Stimulated activated CD4-positive, alpha-beta T cell treated with anti-CD3 and anti-CD28 coated beads, Interleukin-12 subunit alpha, Interleukin-12 subunit beta, amount 100 ng/mL, for 4 hours (primary cell): Measurements from ENCODE around the gene KAZN.

Experiments
- DNase-seq: peaks from one replicate; pipeline ENCODE4 v3.0.0-alpha.2; 2020

Gene KAZN

GRCh38 chr1:14841951-14842350, 243.5 kb downstream of the KAZN start:
- DNase-seq: no peak

DNA sequence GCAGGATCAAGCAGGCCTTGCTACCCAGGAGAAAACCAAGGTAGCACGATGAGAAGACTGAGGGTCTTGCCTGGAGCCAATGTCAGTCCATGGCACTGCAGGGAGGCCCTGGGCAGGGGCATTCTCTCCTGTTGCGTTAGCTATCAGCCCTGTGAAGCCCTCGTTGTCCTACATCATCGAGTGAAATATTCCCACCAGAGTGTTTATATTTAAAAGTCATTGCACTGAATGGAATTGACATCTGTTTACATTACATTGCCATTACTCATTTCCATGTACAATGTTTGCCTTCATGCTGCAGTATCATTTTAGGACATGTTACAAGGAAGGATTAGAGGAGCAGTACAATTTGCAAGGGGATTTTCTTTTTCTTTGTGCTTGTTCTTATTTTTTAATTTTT, 243.9 kb downstream of the KAZN start:
- no peak for DNase-seq

- no peak for DNase-seq
These were observed 244.4 kb downstream of the KAZN start for GRCh38 chr1:14842891-14843290.

- no peak for DNase-seq
These were observed 245.0 kb downstream of the KAZN start for GRCh38 chr1:14843525-14843924.

DNA sequence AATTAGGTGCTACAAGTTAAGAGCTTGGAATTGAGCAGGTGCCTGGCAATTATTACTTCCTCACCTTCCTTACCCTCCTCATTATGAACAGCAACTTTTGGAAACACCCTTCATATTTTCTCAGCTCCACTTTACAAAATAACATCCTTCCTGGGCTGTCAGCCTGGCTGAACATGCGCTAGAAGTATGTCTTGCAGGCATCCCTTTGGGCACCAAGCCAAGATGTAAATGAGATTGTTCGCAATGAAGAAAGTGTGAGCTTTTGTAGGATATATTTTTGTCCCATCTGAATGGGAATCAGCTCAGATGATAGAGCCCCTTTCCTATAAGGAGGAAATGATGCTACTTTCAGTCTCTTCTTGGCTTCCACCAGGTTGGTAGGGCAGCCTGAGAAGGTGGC, 245.9 kb downstream of the KAZN start:
- no peak for DNase-seq

GRCh38 chr1:14844923-14845617, 246.6 kb downstream of the KAZN start:
- no peak for DNase-seq

DNA sequence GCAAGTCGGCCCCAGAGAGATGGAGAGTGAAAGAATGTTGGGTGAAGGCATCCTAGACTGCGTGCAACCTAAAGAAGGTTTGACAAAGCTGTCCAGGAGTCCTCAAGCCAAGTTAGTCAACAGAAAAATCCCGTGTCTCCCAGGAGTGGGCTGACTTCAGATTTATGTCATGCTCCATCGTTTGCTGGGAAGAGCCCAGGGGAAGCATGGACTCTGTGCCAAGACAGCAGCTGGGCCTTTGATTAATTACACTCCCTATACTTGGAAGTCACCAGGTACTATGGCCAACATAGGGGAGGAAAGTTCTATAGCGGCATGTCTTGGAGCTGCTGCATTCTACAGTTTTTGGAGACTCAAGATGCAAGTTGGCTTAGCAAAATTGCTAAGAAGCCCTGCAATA, 247.4 kb downstream of the KAZN start:
- no peak for DNase-seq

DNA sequence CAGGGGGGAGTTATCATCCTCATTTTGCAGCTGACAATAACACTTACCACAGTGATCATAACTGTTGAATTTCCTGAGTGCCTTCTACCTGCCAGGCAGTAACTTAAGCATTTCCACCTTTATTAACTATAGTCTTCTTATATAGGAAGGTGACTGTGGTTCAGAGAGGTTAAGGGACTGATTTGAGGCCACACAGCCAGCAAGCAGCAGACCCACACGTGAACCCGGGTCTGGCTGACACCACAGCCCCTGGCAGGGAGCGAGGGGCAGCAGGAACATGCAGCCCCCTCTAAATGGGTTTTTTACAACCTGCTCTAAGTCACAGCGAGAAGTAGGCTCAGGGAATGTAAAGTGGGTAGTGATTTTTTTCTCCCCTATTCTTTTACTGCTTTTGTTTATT, 248.2 kb downstream of the KAZN start:
- no peak for DNase-seq

- no peak for DNase-seq
These were observed 249.7 kb downstream of the KAZN start for GRCh38 chr1:14848203-14848602.

DNA sequence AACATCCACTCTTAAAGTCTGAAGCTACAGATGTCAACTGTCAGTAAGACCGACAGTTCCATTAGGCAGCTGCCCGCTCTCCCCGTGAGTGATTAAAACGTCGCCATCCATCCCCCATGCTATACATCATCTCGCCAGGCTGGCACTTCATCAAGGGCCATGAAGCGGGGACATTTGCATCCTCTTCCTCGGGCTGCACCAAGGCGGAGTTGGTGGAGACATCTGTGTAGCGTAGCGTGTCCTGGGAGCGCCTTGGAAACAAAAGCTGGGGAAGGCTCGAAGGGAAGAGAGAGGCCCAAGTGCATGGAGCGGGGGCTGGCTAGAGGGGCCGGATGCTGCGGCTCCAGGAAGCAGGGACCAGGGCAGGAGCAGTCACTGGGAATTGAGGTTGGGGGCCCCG, 250.1 kb downstream of the KAZN start:
- no peak for DNase-seq

DNA sequence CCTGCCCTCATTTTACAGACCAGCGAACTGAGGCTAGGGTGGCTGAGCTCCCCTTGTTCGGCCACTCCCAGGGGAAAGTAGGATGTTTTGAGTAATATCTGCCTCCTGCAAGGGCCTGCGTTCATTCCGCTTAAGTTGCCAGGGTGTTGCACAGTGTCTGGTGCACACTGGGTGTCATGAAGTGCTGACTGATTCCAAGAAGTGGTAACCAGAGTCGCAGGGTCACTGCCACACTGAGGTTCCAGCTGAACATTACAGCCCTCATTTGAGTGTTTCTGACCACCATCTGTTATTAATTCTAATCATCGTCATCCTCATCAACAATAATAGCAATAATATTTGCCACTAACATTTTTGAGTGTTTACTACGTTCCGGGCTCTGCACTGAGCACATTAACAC, 250.6 kb downstream of the KAZN start:
- no peak for DNase-seq

- DNase-seq: no peak
These were observed 252.1 kb downstream of the KAZN start for GRCh38 chr1:14850563-14850962.

DNA sequence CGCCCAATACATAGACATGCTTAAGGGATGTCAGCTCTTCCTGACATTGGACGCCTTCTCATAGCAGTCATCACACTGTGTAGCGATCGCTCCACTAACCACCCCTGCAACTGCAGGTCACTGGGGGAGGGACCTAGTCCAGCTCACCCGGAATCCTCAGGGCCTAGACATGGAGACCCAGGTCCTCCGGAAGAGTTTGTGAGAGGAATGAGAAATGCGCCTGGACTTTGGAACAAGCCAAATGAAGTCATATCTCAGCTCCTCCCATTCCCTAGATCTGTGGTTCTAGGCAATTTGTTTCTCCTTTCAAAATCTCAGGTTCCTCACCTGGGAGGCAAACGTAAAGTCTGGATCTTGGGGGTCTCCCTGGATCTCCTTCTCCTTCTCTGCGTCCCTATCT, 253.3 kb downstream of the KAZN start:
- DNase-seq: no peak

- no peak for DNase-seq
These were observed 253.8 kb downstream of the KAZN start for GRCh38 chr1:14852291-14852690.

GRCh38 chr1:14853518-14853917, 255.0 kb downstream of the KAZN start:
- no peak for DNase-seq

DNA sequence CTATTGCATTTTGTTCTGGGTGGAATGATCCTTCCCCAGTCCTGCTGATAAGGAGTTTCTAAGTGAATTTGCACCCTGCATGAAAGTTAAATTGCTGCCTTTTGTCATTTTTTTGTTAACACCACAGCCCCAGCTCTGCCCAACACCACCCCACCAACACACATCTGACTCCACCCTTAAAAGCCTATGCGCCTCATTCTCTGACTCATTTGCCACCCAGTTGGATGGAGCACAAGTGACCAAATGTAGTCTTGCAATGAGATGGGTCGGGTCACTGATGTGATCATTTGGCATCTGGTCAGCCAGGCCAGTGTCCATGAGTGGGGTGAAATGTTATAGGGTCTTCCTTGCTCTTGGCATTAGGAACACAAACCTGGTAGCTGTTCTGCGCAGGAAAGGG, 256.8 kb downstream of the KAZN start:
- DNase-seq: no peak

DNA sequence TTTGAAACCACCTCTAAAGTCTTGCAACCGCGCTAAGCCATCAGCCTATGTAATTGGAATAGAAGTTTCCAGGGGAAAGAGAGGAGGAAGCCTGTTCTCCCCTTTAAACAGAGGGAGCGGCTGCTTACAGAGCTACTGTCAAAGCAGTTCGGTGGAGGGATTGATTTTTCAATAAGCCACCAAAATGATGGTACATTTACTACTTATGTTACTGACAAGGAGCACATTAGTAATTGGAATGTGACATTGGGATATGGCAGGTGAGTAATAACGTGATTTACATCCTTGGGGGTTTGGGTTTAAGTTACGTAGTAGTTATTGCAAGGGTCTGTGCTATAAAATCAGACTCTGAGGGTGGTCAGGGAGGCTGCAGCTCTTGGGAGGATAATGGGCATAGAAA, 257.3 kb downstream of the KAZN start:
- DNase-seq: no peak

DNA sequence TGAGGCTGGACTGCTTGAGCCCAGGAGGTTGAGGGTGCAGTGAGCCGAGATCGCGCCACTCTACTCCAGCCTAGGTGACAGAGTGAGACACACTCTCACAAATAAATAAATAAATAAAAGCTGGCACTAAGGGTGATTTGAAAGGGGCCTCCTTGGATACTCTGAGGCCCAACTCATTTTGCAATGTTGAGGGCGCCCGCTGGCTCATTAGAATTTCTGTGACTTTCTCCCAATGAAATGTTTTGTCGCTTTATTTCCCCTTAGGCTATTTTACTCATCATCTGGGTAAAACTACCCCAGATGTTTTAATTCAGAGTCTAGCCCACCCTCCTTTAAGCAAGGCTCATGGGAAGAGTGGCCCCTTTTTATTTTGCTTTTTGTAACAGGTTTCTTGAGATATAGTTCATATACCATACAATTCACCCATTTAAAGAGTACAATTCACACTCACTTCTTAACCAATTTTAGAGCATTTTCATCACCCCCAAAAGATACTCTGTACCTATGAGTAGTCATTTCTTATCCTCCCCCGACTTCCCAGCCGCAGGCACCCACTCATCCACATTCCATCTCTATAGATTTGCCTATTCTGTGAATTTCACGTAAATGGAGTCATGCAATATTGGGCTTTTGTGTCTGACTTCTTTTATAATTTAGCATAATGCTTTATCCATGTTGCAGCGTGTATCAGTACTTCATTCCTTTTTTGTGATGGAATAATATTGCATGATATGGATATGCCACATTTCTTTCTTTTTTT, 259.1 kb downstream of the KAZN start:
- DNase-seq: no peak

- DNase-seq: no peak
These were observed 263.8 kb downstream of the KAZN start for GRCh38 chr1:14862114-14862771.

DNA sequence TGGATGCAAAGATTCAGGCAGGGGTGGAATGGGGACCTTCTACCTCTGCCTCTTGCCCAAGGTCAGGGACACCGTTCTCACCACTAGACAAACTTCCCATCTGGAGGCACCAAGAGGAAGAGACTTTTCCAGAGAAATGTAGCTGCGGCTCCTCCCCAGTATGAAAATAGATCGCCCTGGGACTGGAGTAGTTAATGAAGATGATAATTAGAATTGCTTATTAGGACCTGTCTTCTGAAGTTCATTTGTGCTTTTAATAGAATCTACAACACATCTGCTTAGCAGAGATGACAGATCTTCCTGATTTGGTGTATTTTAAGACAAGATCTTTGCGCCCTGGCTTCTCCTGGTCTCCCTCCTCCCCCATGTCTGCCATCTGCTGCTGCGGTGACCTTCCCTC, 266.6 kb downstream of the KAZN start:
- DNase-seq: no peak

DNA sequence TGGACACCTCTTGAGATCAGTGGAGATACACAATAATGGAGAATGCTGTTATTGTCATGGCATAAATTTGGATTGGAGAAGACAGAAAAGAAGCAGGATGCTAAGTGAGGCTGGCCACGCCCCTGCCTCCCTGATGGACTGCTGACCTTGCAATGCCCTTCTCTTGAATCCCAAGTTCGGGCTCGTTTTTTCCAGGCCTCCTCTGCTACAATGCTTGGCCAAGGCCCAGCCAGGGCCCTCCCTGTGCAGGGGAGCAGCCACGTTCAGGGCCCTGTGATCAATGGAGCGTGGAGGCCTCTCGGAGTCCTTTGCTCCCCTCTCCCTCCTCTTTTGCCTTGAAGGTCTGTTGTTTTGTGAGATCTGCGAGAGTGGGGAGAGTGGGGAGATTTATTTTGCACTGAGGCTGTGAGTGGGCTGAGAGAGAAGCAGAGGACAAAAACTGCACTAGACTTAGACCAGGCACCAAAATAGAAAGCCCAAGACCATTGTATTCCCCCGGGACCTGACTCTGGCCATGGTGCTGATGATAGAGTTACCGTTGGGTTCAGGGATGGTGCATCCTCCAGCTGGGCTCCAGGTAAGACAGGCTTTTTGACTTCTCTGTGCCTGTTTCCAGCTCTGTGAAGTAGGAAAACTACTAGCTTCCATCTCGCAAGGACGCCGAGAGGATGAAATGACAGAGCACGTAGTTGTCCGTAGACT, 268.6 kb downstream of the KAZN start:
- no peak for DNase-seq

GRCh38 chr1:14869187-14869586, 270.7 kb downstream of the KAZN start:
- DNase-seq: no peak

GRCh38 chr1:14871218-14871970, 272.9 kb downstream of the KAZN start:
- no peak for DNase-seq
